Adrenal gland (tissue), 12 donors: ENCODE results near the gene CFAP251. TPM values are rescaled to one million over a fixed set of nuclear protein-coding genes. Genes with fewer than 3 reads are reported as not detected.

Source experiments
- DNase-seq, 7 donors: peaks; one replicate each; pipeline ENCODE4 v3.0.0-alpha.2; 2019 to 2020
- H3K27ac ChIP-seq, 5 donors: fragments of 200-600 bp; sonication (generic) in 4 of 5; 1 replicate in 3 of 5; 2 replicates in 2 of 5; pipeline versions ENCODE4 v1.5.1 to v1.8.0; 2016 to 2020; ENCODE audit warnings: mild to moderate bottlenecking in 1 of 5
- H3K27me3 ChIP-seq: fragments of 200-600 bp; 2 replicates; pipeline ENCODE4 v1.8.0; 2021
- H3K36me3 ChIP-seq, 2 donors: fragments of 200-600 bp; replicated peaks in 1 of 2; 1 replicate in 1 of 2; 2 replicates in 1 of 2; pipeline versions ENCODE4 v1.5.1 to v1.8.0; 2018 to 2022
- H3K4me1 ChIP-seq, 2 donors: fragments of 200-600 bp; replicated peaks in 1 of 2; 1 replicate in 1 of 2; 2 replicates in 1 of 2; pipeline versions ENCODE4 v1.5.1 to v1.8.0; 2018 to 2021
- H3K4me3 ChIP-seq, 4 donors: fragments of 200-600 bp; sonication (generic) in 3 of 4; one replicate each; pipeline ENCODE4 v1.5.1; 2016 to 2018
- H3K9me3 ChIP-seq, 3 donors: fragments of 200-600 bp; sonication (generic) in 1 of 3; replicated peaks in 1 of 3; 1 replicate in 2 of 3; 2 replicates in 1 of 3; pipeline versions ENCODE4 v1.5.1 to v1.8.0; 2016 to 2021
- CTCF ChIP-seq, 6 experiments: fragments of 450-650 bp in 4 of 6; fragments of 200-600 bp in 2 of 6; sonication (generic) in 1 of 6; IDR thresholded peaks; 1 replicate in 5 of 6; 2 replicates in 1 of 6; pipeline versions ENCODE4 v1.5.1 to v1.8.0; 2016 to 2021; ENCODE audit warnings: antibody characterized with exemption in 6 of 6, mild to moderate bottlenecking in 2 of 6, moderate library complexity in 1 of 6
- POLR2A ChIP-seq, 2 donors: fragments of 450-650 bp; IDR thresholded peaks; one replicate each; pipeline ENCODE4 v1.6.1; 2017; ENCODE audit warnings: antibody characterized with exemption in 2 of 2, mild to moderate bottlenecking in 2 of 2, moderate library complexity in 1 of 2
- WGBS, 4 donors: extraction: QIAGEN DNeasy Blood & Tissue Kit in 2 of 4; methylation state at CpG; one replicate each; pipeline versions ENCODE4 v1.1.5 to v1.1.7; 2013 to 2017; 5-methylcytosine and 5-hydroxymethylcytosine counted together
- intact Hi-C, 2 donors: fragments of 100-400 bp; cut with DNase I; formaldehyde crosslinking; loops; one replicate each; pipeline versions ENCODE4 v1.14.1 to v1.15.0; 2022 to 2023
- polyA plus RNA-seq, 3 donors: library from polyadenylated mRNA; stranded (reverse); fragments of 200-250 nt in 2 of 3; fragments of 350-450 nt in 1 of 3; fragmentation: Illumina TruSeq in 1 of 3; extraction: RNeasy Lipid Tissue Mini Kit (QIAGEN cat#74804) in 1 of 3; gene quantifications; one replicate each; pipeline ENCODE4 v1.2.3, GENCODE V29; 2013 to 2014
- total RNA-seq, 9 donors: library from RNA; depleted of rRNA in 4 of 9; stranded (reverse); fragments of >200 nt in 4 of 9; fragments of 120-200 nt in 1 of 9; fragmentation: NEBNext Ultra II Directional in 1 of 9; extraction: Animal tissue kit (Norgen Biotek cat#: 25700) in 1 of 9; gene quantifications; one replicate each; pipeline versions ENCODE4 v1.1.0 to v1.2.4, GENCODE V29; 2013 to 2023
- donor health status: healthy with polysubstance abuse.
- donor health status: Bipolar disorder and iron deficiency.
- donor health status: DM: yes; HTN: yes; CAD: no.
- donor health status: DM: no; HTN: no; CAD: no.
- donor health status: DM: no; HTN: no; CAD: no.
- donor health status: DM: yes; HTN: yes; CAD: no.

The CFAP251 gene
- total and polyA plus RNA-seq, 12 donors = 0.30 to 11.6 (median 2.7) TPM

- Histone ChIP-seq H3K4me1 (peaks cover 14 to 29% of the 10 kb centered on the region in 2 donors), H3K4me3 (no peak overlapping the region), H3K9me3 (no peaks in the 10 kb centered on the region), H3K36me3 (no peaks in the 10 kb centered on the region), H3K27me3 (no peaks in the 10 kb centered on the region), H3K27ac (peak overlapping the region; percentile 31 to 84 (median 55))
- intact Hi-C loops = no loop called here
- DNase-seq = peak; percentile 83 to 95 (median 92)
- TF ChIP-seq POLR2A (IDR thresholded peaks at IDR 0.05) (peak in 1 of 2 donors; percentile 40), CTCF (IDR thresholded peaks at IDR 0.05) (no peak)
- 43 to 52% (median 47%) methylated on average over 9 to 28 of the region's 28 CpGs for WGBS, 4 donors
Observed at GRCh38 chr12:122029620-122030423, 111.4 kb downstream of the CFAP251 start.

- WGBS, 4 donors = 61 to 89% (median 66%) methylated on average over 5 to 13 of the region's 13 CpGs
- intact Hi-C loops = no loop called here
- peaks cover 14 to 29% of the 10 kb centered on the region in 2 donors for H3K4me1 ChIP-seq
- H3K27ac ChIP-seq = peak overlapping the region in 4 of 5 donors; percentile 54 to 84 (median 66)
- TF ChIP-seq CTCF (IDR thresholded peaks at IDR 0.05) (no peak), POLR2A (IDR thresholded peaks at IDR 0.05) (no peak)
- DNase-seq = peak in 1 of 7 donors; percentile 41
- H3K9me3 ChIP-seq = no peaks in the 10 kb centered on the region
- no peaks in the 10 kb centered on the region for H3K36me3 ChIP-seq
- H3K4me3 ChIP-seq = no peak overlapping the region
- H3K27me3 ChIP-seq = no peaks in the 10 kb centered on the region
Observed at GRCh38 chr12:122030424-122031035, 112.1 kb downstream of the CFAP251 start.

- WGBS, 4 donors = 71 to 98% (median 76%) methylated on average over 8 to 21 of the region's 21 CpGs
- TF ChIP-seq CTCF (IDR thresholded peaks at IDR 0.05) = peak; percentile 44 to 74 (median 60)
- no peak for TF ChIP-seq POLR2A (IDR thresholded peaks at IDR 0.05)
- H3K4me1 ChIP-seq = peaks cover 14 to 29% of the 10 kb centered on the region in 2 donors
- intact Hi-C loops = no loop called here
- H3K36me3 ChIP-seq = peaks cover 0 to 7% of the 10 kb centered on the region in 2 donors
- peak in 3 of 7 donors; percentile 42 to 60 (median 50) for DNase-seq
- no peak overlapping the region for H3K4me3 ChIP-seq
- H3K9me3 ChIP-seq = no peaks in the 10 kb centered on the region
- no peaks in the 10 kb centered on the region for H3K27me3 ChIP-seq
- H3K27ac ChIP-seq = no peak overlapping the region
Observed at GRCh38 chr12:122031342-122032216, 113.2 kb downstream of the CFAP251 start.

- peaks cover 14 to 29% of the 10 kb centered on the region in 2 donors for H3K4me1 ChIP-seq
- peaks cover 0 to 7% of the 10 kb centered on the region in 2 donors for H3K36me3 ChIP-seq
- intact Hi-C loops = no loop called here
- no peak overlapping the region for H3K27ac ChIP-seq
- H3K4me3 ChIP-seq = no peak overlapping the region
- H3K9me3 ChIP-seq = no peaks in the 10 kb centered on the region
- no peaks in the 10 kb centered on the region for H3K27me3 ChIP-seq
- DNase-seq = no peak
- 92 to 96% (median 94%) methylated on average over 11 of the region's 11 CpGs for WGBS, 4 donors
- TF ChIP-seq POLR2A (IDR thresholded peaks at IDR 0.05) (no peak), CTCF (IDR thresholded peaks at IDR 0.05) (no peak)
Observed at GRCh38 chr12:122032580-122032979, 114.2 kb downstream of the CFAP251 start.
